ENCODE measurements around the gene STX8.

Gene STX8

GRCh38 chr17:9557161-9557755, 18.4 kb downstream of the STX8 start:
- DNase-seq (ENCODE audit: low read depth in 2 of 2), result no peak

DNA sequence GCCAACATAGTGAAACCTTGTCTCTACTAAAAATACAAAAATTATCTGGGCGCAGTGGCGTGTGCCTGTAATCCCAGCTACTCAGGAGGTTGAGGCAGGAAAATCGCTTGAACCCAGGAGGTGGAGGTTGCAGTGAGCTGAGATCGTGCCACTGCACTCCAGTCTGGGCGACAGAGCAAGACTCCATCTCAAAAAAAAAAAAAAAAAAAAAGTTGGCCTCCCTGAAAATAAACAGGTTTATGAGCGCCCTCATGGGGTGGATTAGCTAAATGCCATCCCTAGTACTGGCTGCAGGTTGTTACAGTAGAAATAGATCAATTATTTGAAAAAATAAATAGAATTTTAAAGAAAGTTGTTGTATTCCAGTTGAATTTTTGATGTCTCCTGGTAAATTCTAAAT, 20.9 kb downstream of the STX8 start:
- peak in 1 of 2 donors; percentile 7 for DNase-seq (ENCODE audit: low read depth in 2 of 2)

DNA sequence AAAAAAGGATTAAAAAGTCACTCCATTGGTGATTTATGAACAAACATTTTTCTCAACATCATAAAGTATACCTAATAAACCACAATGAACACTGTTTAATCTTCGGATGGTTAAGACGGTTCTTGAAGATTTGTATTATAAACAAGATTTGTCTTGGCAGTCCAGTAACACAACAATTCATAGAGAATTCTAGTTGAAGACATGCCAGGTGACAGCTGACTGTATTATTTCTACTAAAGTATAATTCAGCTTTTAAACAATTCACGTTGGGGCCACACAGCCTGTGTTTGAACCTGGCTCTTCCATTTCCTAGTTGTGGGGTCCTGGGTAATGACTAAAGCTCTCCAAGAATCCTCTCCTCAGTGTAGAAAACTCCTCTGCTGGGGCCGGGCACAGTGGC, 22.0 kb downstream of the STX8 start:
- no peak for DNase-seq (ENCODE audit: low read depth in 2 of 2)

DNA sequence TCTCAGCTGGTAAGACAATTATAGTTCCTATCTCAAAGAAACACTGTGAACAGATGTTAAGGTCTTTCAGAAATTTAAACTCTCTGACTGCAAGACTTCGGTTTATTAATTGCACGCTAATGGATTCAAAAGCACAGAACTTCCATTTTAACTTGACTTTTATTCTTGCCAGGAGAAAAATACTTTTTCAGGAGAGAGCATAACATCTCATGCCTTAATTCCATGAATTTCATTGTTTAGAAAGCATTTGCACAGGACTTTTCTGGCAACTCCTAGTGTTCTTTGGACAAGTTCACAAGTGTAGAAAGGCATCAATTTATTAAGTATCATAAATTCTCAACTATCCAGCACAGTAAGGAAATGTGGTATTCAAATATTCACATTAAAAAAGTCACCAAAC, 22.4 kb downstream of the STX8 start:
- DNase-seq (ENCODE audit: low read depth in 2 of 2), result no peak

DNA sequence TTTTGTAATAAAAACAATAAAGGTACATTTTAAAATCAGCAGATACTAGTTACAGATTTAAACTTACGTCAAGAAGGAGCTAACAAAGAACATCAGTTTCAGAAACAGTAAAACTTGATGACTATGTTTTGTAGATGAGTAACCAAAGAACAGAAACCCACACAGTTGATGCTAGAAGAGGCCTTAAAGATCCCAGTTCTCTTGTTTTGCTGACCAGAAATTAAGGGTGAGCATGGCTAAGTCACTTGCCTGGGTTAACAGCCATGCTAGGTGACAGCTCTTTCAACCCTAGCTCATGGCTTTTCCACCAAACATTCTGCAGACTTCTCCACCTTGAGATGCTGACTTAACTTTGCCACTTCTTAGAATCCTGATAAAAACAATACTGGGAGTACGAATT, 26.4 kb downstream of the STX8 start:
- DNase-seq (ENCODE audit: low read depth in 2 of 2), result no peak

DNA sequence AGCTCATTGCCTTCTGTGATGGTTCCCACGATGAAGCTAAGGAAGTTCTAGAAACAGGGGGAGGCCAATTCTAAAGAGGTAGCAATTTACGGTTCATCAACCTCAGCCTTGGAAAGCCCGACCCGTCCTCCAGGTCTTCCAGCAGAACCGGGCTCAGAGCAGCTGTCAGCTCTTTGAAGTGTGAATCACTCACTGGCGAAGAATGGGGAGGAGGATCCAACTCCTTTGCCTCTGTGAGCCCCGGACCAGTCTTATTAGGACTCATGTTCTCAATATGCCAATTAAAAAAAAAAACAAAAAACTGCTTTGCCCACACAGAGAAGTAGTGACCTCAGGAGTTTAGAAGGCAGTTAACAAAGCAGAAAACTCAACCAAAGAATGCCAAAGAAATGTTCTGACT, 31.4 kb downstream of the STX8 start:
- DNase-seq (ENCODE audit: low read depth in 2 of 2), result no peak

GRCh38 chr17:9541718-9542117, 33.9 kb downstream of the STX8 start:
- DNase-seq (ENCODE audit: low read depth in 2 of 2), result no peak

GRCh38 chr17:9538626-9539025, 37.0 kb downstream of the STX8 start:
- no peak for DNase-seq (ENCODE audit: low read depth in 2 of 2)

- no peak for DNase-seq (ENCODE audit: low read depth in 2 of 2)
These were observed 38.3 kb downstream of the STX8 start for GRCh38 chr17:9537177-9537776.

DNA sequence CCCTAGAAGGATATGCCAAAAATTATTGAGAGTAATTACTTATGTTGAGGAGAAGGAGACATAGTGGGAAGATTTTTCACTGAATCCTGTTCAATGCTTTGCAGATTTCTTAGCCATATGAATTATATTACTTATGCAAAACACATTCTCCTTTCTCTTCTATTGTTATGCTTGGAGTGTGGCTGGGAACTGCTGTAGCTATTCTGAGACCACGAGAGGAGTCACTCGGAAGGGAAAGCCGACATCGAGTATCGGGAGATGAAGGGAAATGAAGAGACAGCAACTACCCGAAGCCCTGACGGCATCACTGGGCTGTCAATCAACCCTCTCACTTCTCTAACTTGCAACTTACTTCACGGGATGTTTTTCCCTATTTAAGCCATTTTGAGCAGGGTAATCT, 39.6 kb downstream of the STX8 start:
- DNase-seq (ENCODE audit: low read depth in 2 of 2), result no peak

DNA sequence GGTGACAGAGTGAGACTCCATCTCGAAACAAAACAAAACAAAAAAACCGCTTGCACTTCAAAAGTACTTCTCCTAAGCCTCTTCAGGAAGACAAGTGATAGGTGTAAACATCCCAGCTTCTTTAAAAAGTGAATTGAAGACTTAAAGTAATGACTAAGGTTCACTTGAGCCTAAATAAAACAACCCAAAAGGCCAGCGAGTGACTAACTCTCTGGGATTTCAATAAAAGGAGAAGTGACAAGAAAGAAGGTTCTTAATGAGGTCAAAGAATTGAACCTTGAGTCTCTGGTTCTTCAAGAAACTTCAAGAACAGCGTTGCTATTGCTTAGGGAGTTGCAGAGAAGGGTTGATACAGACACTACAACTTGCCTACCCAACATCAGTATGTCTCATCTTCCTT, 42.2 kb downstream of the STX8 start:
- no peak for DNase-seq (ENCODE audit: low read depth in 2 of 2)

GRCh38 chr17:9532715-9533114, 42.9 kb downstream of the STX8 start:
- DNase-seq (ENCODE audit: low read depth in 2 of 2), result no peak

DNA sequence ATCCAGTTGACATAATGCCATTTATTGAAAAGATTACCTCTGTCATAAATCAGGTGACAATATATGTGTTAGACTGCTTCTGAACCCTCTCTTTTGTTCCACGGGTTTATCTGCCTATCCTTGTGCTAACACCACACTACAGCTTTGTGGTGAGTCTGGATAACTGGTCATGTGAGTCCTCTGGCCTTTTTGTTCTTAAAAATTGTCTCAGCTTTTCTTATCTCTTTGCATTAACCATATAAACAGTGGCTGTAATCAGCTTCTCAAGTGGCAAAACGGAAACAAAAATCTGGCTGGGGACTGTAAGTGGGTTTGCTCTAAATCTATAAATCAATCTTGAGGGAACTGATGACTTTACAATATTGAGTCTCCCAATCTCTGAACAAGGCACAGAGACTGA, 44.6 kb downstream of the STX8 start:
- no peak for DNase-seq (ENCODE audit: low read depth in 2 of 2)

- no peak for DNase-seq (ENCODE audit: low read depth in 2 of 2)
These were observed 46.5 kb downstream of the STX8 start for GRCh38 chr17:9529033-9529700.

GRCh38 chr17:9527788-9528187, 47.8 kb downstream of the STX8 start:
- DNase-seq (ENCODE audit: low read depth in 2 of 2), result no peak

- DNase-seq (ENCODE audit: low read depth in 2 of 2), result no peak
These were observed 53.5 kb downstream of the STX8 start for GRCh38 chr17:9522074-9522473.

GRCh38 chr17:9521062-9521461, 54.6 kb downstream of the STX8 start:
- DNase-seq (ENCODE audit: low read depth in 2 of 2), result no peak

GRCh38 chr17:9520649-9521048, 55.0 kb downstream of the STX8 start:
- DNase-seq (ENCODE audit: low read depth in 2 of 2), result no peak

DNA sequence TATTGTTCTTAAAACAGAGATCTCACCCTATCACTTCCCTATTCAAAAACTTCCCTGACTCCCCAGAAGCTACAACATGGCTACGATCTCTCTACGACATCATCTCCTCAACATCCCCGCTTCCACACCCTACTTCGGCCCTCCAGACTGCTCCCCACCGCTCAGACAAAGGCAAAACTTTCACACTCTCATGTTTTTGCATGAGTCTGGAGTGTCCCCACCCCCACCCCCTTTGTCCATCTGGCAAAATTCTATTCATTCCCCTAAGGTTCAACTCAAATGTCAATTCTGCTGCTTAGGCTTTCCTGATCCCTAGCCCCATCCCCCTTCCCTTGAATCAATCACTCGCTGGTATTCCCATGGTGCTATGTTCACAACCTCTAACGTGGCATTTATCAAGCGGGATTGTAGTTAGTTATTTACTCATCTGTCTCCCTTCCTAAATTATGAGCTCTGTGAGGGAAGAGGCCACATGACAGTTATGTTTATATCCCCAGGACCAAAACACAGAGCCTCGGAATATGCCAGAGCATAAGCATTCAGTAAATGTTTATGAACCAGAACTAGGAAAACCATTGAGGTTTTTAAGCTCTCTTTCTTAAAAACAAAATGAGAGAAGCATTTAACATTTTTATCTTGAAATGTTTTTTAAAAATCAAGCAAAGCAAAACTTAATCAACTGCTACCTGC, 55.9 kb downstream of the STX8 start:
- DNase-seq (ENCODE audit: low read depth in 2 of 2), result no peak

- no peak for DNase-seq (ENCODE audit: low read depth in 2 of 2)
These were observed 58.2 kb downstream of the STX8 start for GRCh38 chr17:9517396-9517795.

DNA sequence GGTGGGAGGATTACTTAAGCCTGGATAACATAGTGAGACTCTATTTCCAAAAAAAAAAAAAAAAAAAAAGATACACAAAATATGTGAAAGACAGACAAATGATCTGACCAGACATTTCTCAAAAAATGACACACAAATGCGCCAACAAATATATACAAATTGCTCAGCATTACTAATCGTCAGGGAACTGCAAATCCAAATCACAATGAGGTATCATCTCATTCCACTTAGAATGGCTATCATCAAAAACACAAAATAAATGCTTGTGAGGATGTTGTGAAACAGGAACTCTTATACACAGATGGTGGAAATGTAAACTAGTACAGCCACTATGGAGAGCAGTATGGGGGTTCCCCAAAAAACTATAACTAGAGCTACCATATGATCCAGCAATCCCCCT, 62.4 kb downstream of the STX8 start:
- no peak for DNase-seq (ENCODE audit: low read depth in 2 of 2)

GRCh38 chr17:9512323-9513168, 63.1 kb downstream of the STX8 start:
- no peak for DNase-seq (ENCODE audit: low read depth in 2 of 2)
